Bronchial epithelial cell (primary cell): ENCODE results near the gene UGT8. TPM values are rescaled to one million over a fixed set of nuclear protein-coding genes. Genes with fewer than 3 reads are reported as not detected.
A peak's percentile ranks its signal among the peaks of the same experiment; 100 is the strongest.

Source experiments
- DNase-seq: peaks from one replicate; pipeline ENCODE4 v3.0.0-alpha.2; 2010; ENCODE audit warnings: low read depth
- FAIRE-seq: peaks from 2 replicates; lab custom pipeline; 2011; peaks lifted over from hg19 to GRCh38; lab: Jason Lieb, UNC
- H3K27me3 ChIP-seq: 2 replicates; pipeline ENCODE4 v1.5.1; 2011; ENCODE audit warnings: low read length; ENCODE audit not compliant: control insufficient read depth, insufficient read depth
- H3K36me3 ChIP-seq: 2 replicates; pipeline ENCODE4 v1.5.1; 2011; ENCODE audit warnings: low read length; ENCODE audit not compliant: control insufficient read depth, insufficient read depth
- H3K4me3 ChIP-seq: 2 replicates; pipeline ENCODE4 v1.5.1; 2011; ENCODE audit warnings: mild to moderate bottlenecking, low read depth, low read length, control low read depth
- total RNA-seq: library from RNA; depleted of rRNA; stranded (reverse); fragments of >200 nt; gene quantifications from 2 replicates; pipeline ENCODE4 v1.2.1, GENCODE V29; 2014
- TF ChIP-seq, protein P1 (sequence below): IDR thresholded peaks from 2 replicates; pipeline ENCODE4 v1.5.1; 2011; ENCODE audit warnings: mild to moderate bottlenecking, moderate library complexity, low read length, control low read depth, inconsistent platforms; ENCODE audit not compliant: insufficient read depth, severe bottlenecking

The UGT8 gene
- total RNA-seq, 1 donor from 2014 or later, result under 0.01 TPM

- no peak overlapping the region for H3K4me3 ChIP-seq
- H3K27me3 ChIP-seq, result peaks cover 13% of the 10 kb centered on the region
- DNase-seq (no peak), FAIRE-seq (no peak)
- TF ChIP-seq, protein P1, sequence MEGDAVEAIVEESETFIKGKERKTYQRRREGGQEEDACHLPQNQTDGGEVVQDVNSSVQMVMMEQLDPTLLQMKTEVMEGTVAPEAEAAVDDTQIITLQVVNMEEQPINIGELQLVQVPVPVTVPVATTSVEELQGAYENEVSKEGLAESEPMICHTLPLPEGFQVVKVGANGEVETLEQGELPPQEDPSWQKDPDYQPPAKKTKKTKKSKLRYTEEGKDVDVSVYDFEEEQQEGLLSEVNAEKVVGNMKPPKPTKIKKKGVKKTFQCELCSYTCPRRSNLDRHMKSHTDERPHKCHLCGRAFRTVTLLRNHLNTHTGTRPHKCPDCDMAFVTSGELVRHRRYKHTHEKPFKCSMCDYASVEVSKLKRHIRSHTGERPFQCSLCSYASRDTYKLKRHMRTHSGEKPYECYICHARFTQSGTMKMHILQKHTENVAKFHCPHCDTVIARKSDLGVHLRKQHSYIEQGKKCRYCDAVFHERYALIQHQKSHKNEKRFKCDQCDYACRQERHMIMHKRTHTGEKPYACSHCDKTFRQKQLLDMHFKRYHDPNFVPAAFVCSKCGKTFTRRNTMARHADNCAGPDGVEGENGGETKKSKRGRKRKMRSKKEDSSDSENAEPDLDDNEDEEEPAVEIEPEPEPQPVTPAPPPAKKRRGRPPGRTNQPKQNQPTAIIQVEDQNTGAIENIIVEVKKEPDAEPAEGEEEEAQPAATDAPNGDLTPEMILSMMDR, result no peak
- H3K36me3 ChIP-seq, result no peaks in the 10 kb centered on the region
These were observed 3.4 kb upstream of the UGT8 start for GRCh38 chr4:114595207-114595606.

- DNase-seq, result no peak
- FAIRE-seq, result no peak
- TF ChIP-seq, protein P1, result no peak
- peaks cover 13% of the 10 kb centered on the region for H3K27me3 ChIP-seq
- no peaks in the 10 kb centered on the region for H3K36me3 ChIP-seq
- no peak overlapping the region for H3K4me3 ChIP-seq
These were observed 2.7 kb upstream of the UGT8 start for GRCh38 chr4:114595921-114596320.

DNA sequence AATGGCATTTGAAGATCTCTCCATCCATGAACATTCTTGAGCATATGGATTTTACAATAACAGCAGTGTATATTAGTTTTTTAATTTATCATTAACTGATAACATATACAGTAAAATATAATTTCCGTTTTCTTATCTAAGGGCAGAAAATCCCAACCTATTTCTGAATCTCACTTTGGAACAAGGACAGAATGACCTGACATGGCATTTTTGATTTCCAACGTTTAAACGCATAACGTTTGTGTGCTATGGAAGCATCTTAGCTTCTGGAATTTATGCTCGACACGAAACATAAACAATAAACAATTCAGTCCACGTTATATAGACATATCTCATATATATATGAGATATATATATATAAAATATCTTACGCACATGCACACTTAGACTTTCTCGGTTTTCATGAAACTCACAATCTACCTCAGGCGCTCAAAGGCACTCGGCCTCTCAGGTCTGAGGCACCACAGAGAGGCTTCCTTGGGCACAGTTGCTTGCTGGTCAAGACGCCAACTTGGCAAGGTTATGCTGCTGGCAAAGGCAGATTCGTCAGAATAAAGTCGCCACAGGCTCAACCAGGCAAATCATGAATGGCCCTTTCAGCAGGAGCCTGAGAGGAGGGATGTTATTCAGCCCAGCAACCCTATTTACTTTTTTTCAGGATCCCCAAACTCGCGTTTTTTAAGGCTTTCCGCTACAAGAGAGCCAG lies 1.0 kb upstream of the UGT8 start:
- no peak overlapping the region for H3K4me3 ChIP-seq

GRCh38 chr4:114599231-114599902 lies 760 bp downstream of the UGT8 start:
- TF ChIP-seq, protein P1, result no peak
- no peak for DNase-seq

More for the DNA sequence above, 1.0 kb upstream of the UGT8 start:
- no peak for FAIRE-seq
- H3K36me3 ChIP-seq, result no peaks in the 10 kb centered on the region
- peaks cover 13% of the 10 kb centered on the region for H3K27me3 ChIP-seq
- TF ChIP-seq, protein P1, result no peak
- no peak for DNase-seq

DNA sequence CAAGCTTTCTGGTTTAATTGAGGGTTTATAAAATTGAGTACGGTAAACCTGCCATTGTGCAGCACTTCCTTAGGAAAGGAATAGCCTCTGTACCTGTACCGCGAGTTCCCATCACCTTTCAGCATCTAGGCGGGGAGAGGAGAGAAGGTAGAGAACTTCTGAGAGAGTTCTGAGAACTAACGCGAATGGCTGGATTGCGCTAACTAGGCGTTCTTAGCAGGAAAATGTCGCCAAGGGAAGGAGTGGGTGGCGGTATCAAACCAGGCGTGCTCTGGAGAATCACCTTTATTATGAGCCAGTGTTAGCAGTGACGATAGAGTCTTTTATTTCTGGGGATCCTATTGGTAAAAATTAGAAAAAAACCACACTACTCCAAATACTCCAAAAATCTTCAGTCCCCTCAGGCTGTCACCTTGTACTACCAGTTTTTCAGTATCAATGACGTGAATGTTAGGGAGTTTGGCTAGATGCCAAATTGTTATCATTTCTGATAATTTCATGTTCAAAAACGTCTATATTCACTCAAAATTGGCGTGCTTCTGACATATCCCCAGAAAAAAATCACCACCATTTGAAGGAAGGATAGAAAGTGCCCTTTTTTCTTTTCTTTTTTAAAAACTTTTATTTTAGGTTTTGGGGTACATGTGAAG lies 1.4 kb downstream of the UGT8 start:
- Histone ChIP-seq H3K4me3 (no peak overlapping the region), H3K27me3 (peaks cover 14% of the 10 kb centered on the region), H3K36me3 (no peaks in the 10 kb centered on the region)
- DNase-seq (no peak), FAIRE-seq (no peak)
- TF ChIP-seq, protein P1, result no peak

More at GRCh38 chr4:114599231-114599902, 760 bp downstream of the UGT8 start:
- peaks cover 14% of the 10 kb centered on the region for H3K27me3 ChIP-seq
- H3K36me3 ChIP-seq, result no peaks in the 10 kb centered on the region
- FAIRE-seq, result no peak
- H3K4me3 ChIP-seq, result peak overlapping the region; percentile 26
